Dermis microvascular lymphatic vessel endothelial cell (primary cell): Measurements from ENCODE around the gene HDAC4. TPM values are rescaled to one million over a fixed set of nuclear protein-coding genes. Genes with fewer than 3 reads are reported as not detected.

Source experiments
- DNase-seq, 2 donors: peaks; one replicate each; pipeline versions ENCODE4 v3.0.0 to v3.0.0-alpha.2; 2010; ENCODE audit warnings: low read depth in 2 of 2
- total RNA-seq: library from RNA; depleted of rRNA; stranded (reverse); fragments of >200 nt; gene quantifications from 2 replicates; pipeline ENCODE4 v1.2.1, GENCODE V29; 2014

The HDAC4 gene
- total RNA-seq, 1 donor from 2014 or later: 10.4 TPM

GRCh38 chr2:239095460-239096081 lies 305.2 kb downstream of the HDAC4 start:
- DNase-seq: no peak

DNA sequence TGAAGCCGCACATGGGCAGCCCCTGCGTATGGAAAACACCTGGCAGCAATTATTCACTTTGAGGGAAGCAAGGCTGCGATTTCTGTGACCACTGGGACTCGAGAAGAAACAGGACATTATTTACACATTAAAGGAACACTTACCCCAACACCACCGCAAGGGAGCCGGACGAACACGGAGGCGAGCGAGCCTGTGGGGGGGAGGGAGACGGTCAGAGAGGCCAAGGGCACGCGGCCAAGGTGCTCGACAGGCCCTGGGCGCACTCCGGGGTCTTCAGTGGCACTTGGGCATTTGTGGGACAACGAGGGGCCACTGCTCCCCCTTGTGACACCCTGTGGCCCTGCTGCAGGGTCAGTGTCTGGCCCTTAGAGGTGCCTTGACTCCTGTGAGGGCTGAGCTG lies 306.0 kb downstream of the HDAC4 start:
- no peak for DNase-seq

- no peak for DNase-seq
These were observed 306.9 kb downstream of the HDAC4 start for GRCh38 chr2:239093952-239094351.

DNA sequence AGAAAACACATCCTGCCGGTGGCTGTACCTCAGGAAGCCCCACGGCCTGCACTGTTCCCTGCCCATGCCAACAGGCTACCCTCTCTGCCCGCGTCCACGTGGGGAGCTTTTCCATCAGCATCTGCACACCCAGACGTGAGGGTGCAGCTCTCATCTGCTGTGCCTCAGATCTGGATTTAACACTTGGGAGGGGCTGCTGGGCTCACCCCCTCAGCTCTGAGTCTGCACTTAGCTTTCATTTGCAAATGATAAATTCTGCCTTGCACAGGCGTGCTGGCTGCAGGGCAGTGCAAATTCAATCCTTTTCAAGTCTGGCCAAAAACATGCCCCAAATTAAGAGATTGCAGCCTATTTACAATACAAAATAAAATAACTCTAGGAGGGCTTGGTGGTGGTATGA lies 307.3 kb downstream of the HDAC4 start:
- no peak for DNase-seq

DNA sequence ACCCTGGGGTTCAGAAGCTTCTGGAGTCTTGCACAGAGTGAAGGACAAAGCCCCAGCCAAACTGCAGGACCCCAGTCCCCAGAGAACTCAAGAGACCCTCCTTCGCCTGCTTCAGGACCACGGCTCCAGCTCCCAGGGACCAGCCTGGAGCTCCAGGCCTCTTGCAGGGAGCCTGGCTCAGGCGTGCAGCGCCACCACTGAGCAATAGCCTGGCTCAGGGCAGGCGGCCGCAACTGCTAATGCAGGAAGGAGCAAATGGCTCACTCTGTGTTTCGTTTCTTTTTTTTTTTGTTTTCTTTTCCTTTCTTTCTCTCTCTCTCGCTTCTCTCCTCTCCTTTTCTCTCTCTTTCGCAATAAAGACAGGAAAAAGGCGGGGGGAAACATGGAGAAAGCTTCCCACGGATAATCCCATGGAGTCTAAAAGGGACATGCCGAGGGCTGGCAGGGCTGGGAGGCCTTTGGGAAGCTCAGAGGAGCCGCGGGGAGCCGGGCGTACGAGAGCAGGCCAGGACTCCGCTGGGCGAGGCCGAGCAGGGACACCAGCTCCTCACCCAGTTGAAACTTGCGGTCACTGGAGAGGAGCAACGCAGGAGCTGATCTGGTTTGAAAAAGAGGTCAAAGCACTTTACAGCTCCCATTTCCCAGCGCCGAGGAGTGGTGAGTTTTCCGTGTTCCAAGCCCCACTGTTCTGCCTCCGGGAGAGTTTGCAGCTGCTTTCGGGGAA lies 308.1 kb downstream of the HDAC4 start:
- DNase-seq: peak; percentile 18 to 30

GRCh38 chr2:239089884-239090283 lies 310.9 kb downstream of the HDAC4 start:
- DNase-seq: no peak

GRCh38 chr2:239087046-239087710 lies 313.6 kb downstream of the HDAC4 start:
- DNase-seq: peak in 1 of 2 donors; percentile 17

- no peak for DNase-seq
These were observed 314.3 kb downstream of the HDAC4 start for GRCh38 chr2:239086325-239087020.

DNA sequence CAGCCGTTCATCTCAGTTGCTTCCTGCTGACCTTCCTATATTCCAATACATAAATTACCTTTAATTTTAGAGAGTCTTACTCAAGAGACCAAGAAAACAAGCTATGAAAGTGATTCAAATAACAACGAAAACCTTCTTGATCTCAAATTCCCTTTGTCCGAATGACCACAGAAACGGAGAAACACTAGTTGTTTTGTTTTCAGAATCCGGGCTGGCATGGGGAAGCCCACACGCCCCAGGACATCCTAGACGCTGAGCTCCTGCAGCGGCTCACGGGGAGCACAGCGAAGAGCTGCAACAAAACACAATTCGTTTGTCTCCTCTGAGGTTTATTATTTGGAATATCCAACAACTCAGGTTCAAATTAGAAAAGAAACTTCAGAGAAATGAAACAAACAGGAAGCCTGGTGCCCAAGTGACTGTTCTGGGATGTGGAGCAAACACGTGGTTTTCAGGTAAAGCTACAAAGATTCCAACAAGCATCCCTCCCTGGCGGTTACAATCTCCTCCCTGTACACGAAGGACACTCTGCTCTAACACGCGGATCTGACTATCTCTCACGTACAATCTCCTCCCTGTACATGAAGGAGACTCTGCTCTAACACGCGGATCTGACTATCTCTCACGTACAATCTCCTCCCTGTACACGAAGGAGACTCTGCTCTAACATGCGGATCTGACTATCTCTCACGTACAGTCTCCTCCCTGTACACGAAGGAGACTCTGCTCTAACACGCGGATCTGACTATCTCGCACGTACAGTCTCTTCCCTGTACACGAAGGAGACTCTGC lies 315.4 kb downstream of the HDAC4 start:
- DNase-seq: no peak

- no peak for DNase-seq
These were observed 316.8 kb downstream of the HDAC4 start for GRCh38 chr2:239084007-239084406.

GRCh38 chr2:239082425-239082824 lies 318.4 kb downstream of the HDAC4 start:
- DNase-seq: no peak

- DNase-seq: no peak
These were observed 319.2 kb downstream of the HDAC4 start for GRCh38 chr2:239081622-239082021.

- no peak for DNase-seq
These were observed 319.8 kb downstream of the HDAC4 start for GRCh38 chr2:239081046-239081445.

- no peak for DNase-seq
These were observed 321.0 kb downstream of the HDAC4 start for GRCh38 chr2:239079671-239080294.

- no peak for DNase-seq
These were observed 322.5 kb downstream of the HDAC4 start for GRCh38 chr2:239078128-239078924.

- no peak for DNase-seq
These were observed 323.6 kb downstream of the HDAC4 start for GRCh38 chr2:239077260-239077659.

DNA sequence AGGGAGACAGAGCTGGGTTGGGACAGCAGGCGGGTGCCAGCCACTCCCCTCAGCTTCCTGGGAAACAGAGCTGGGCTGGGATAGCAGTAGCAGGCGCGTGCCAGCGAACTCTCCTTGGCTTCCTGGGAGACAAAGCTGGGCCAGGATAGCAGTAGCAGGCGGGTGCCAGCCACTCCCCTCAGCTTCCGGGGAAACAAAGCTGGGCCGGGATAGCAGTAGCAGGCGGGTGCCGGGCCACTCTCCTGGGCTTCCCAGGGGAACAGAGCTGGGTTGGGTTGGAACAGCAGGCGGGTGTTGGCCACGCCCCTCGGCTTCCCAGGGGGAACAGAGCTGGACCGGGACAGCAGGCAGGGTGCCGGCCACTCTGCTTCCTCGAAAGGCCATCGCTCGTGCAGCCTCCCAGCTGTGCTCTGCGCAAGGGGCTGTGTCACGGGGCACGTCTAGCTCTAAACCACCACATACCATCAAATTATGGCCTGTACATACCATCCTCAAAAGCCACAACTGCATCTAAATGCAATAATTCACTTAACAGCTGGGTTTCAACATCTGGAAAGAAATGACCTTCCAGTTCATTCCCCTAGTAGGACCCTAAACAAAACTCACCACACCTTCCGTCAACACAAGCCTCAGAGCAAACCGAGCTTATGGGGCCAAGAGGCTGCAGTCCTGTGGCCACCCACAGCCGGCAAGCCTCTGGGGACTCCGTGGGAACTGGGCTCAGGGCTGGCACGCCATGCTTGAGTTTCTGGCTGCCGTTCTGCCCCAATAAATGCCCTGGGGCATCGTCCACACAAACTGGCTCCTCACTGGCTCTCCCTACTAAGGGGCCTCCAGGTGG lies 324.7 kb downstream of the HDAC4 start:
- no peak for DNase-seq

DNA sequence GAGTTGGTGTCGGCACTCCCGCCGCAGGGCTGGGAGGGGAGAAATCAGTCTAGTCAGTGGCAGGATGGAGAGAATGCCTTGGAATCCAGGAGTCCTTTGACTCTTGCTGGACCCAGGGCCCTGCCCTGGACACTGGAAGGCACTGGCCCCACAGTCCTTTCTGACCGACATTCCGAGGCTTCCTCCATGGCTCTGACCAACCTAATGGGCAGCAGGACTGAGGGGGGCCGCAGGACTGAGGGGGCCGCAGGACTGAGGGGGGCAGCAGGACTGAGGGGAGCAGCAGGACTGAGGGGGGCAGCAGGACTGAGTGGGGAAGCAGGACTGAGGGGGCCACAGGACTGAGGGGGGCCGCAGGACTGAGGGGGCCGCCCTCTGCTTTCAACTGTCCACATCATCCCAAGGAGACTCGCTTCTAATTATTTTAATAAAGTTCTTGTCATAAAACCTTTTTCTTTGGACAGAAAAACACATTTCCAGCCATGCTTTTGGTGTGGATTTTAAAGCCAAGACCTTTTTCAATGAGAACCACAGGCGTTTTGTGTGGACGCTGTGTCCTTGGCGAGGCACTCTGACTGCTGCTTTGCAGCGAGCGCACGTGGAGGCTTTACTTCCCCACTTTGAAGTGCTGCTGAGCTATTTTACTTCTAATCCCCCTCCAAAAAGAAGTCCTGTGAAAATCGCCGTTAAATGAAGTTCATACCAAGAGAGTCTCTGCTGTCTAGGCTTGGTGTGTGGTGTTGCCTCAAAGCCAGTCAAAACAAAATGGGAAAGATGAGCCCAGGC lies 326.9 kb downstream of the HDAC4 start:
- DNase-seq: no peak
